Eye (tissue), 1 donor: Measurements from ENCODE around the gene SGSH.
"Not testable (repeated sequence)": the region's sequence is repeated elsewhere in the genome, so short reads cannot be mapped to it uniquely, and the experiment has no call there.

Experiments
- DNase-seq: peaks from one replicate; pipeline ENCODE4 v3.0.0-alpha.2; 2015

The SGSH gene

GRCh38 chr17:80253631-80254395 is 33.7 kb upstream of the SGSH start:
- no peak for DNase-seq

GRCh38 chr17:80252871-80253270 is 32.7 kb upstream of the SGSH start:
- peak; percentile 50 for DNase-seq

- no peak for DNase-seq
These were observed 31.8 kb upstream of the SGSH start for GRCh38 chr17:80251966-80252365.

- no peak for DNase-seq
These were observed 29.0 kb upstream of the SGSH start for GRCh38 chr17:80248894-80249710.

GRCh38 chr17:80248001-80248893 is 28.1 kb upstream of the SGSH start:
- DNase-seq = no peak

- no peak for DNase-seq
These were observed 27.4 kb upstream of the SGSH start for GRCh38 chr17:80247561-80247960.

GRCh38 chr17:80246726-80247125 is 26.6 kb upstream of the SGSH start:
- no peak for DNase-seq

- no peak for DNase-seq
These were observed 26.1 kb upstream of the SGSH start for GRCh38 chr17:80246266-80246681.

- DNase-seq = no peak
These were observed 25.6 kb upstream of the SGSH start for GRCh38 chr17:80245566-80246265.

- DNase-seq = no peak
These were observed 24.9 kb upstream of the SGSH start for GRCh38 chr17:80244871-80245509.

GRCh38 chr17:80244448-80244847 is 24.3 kb upstream of the SGSH start:
- not testable (repeated sequence) for DNase-seq

GRCh38 chr17:80243526-80244433 is 23.6 kb upstream of the SGSH start:
- DNase-seq = no peak

GRCh38 chr17:80242505-80242904 is 22.4 kb upstream of the SGSH start:
- DNase-seq = no peak

- DNase-seq = no peak
These were observed 17.3 kb upstream of the SGSH start for GRCh38 chr17:80237386-80237785.

GRCh38 chr17:80236911-80237310 is 16.8 kb upstream of the SGSH start:
- no peak for DNase-seq

- no peak for DNase-seq
These were observed 13.1 kb upstream of the SGSH start for GRCh38 chr17:80233202-80233601.

- no peak for DNase-seq
These were observed 12.3 kb upstream of the SGSH start for GRCh38 chr17:80232438-80232837.

- no peak for DNase-seq
These were observed 8.9 kb upstream of the SGSH start for GRCh38 chr17:80229011-80229410.

- no peak for DNase-seq
These were observed 8.3 kb upstream of the SGSH start for GRCh38 chr17:80228477-80228876.

- no peak for DNase-seq
These were observed 7.5 kb upstream of the SGSH start for GRCh38 chr17:80227666-80228065.

GRCh38 chr17:80227156-80227555 is 7.0 kb upstream of the SGSH start:
- DNase-seq = no peak
